Measurements from ENCODE around the gene VAV1.

GRCh38 chr19:6766357-6767080 is 6.0 kb upstream of the VAV1 start:
- TF ChIP-seq PAX5 (IDR thresholded peaks at IDR 0.05; ENCODE audit: insufficient read depth, low read length, severe bottlenecking), result no peak
- no peak for TF ChIP-seq POU2F2 (IDR thresholded peaks at IDR 0.05; ENCODE audit: low read depth, low read length)
- no peak for TF ChIP-seq POLR2AphosphoS5 (IDR thresholded peaks at IDR 0.05; ENCODE audit: low read depth, low read length)
- no peak for TF ChIP-seq POLR2A (IDR thresholded peaks at IDR 0.05; ENCODE audit: low read depth, low read length)
- TF ChIP-seq TAF1 (IDR thresholded peaks at IDR 0.05; ENCODE audit: low read depth, low read length), result no peak
- no peak for TF ChIP-seq SPI1 (IDR thresholded peaks at IDR 0.05; ENCODE audit: low read depth, low read length)

All from GM12891 (cell line).